Thyroid gland (tissue), 4 donors: ENCODE results near the gene ZNF487. TPM values are rescaled to one million over a fixed set of nuclear protein-coding genes. Genes with fewer than 3 reads are reported as not detected.

Experiments
- DNase-seq, 2 donors: peaks; one replicate each; pipeline ENCODE4 v3.0.0-alpha.2; 2019
- H3K27ac ChIP-seq, 3 donors: fragments of 200-600 bp; sonication (generic); 1 replicate in 2 of 3; 2 replicates in 1 of 3; pipeline ENCODE4 v1.5.1; 2016 to 2019; ENCODE audit warnings: mild to moderate bottlenecking in 1 of 3, moderate library complexity in 1 of 3
- H3K27me3 ChIP-seq: fragments of 200-600 bp; sonication (generic); one replicate; pipeline ENCODE4 v1.5.1; 2019
- H3K36me3 ChIP-seq, 2 donors: fragments of 200-600 bp; sonication (generic); one replicate each; pipeline ENCODE4 v1.5.1; 2016 to 2019
- H3K4me1 ChIP-seq, 2 donors: fragments of 200-600 bp; sonication (generic); one replicate each; pipeline ENCODE4 v1.5.1; 2017 to 2019
- H3K4me3 ChIP-seq, 3 donors: fragments of 200-600 bp; sonication (generic); replicated peaks in 1 of 3; 1 replicate in 2 of 3; 2 replicates in 1 of 3; pipeline ENCODE4 v1.5.1; 2016; ENCODE audit warnings: mild to moderate bottlenecking in 1 of 3
- H3K9me3 ChIP-seq: fragments of 200-600 bp; sonication (generic); one replicate; pipeline ENCODE4 v1.5.1; 2017
- CTCF ChIP-seq, 6 experiments: fragments of 200-600 bp in 3 of 6; fragments of 450-650 bp in 3 of 6; sonication (generic) in 3 of 6; IDR thresholded peaks; one replicate each; pipeline ENCODE4 v1.5.1; 2016 to 2019; ENCODE audit warnings: antibody characterized with exemption in 6 of 6, mild to moderate bottlenecking in 2 of 6, inconsistent platforms in 1 of 6, moderate library complexity in 1 of 6
- POLR2A ChIP-seq, 2 donors: fragments of 450-650 bp; IDR thresholded peaks; one replicate each; pipeline ENCODE4 v1.6.1; 2017; ENCODE audit warnings: antibody characterized with exemption in 2 of 2, mild to moderate bottlenecking in 2 of 2, moderate library complexity in 1 of 2
- WGBS, 2 donors: methylation state at CpG; one replicate each; pipeline ENCODE4 v1.1.5; 2017; 5-methylcytosine and 5-hydroxymethylcytosine counted together
- intact Hi-C: fragments of 100-400 bp; cut with DNase I; formaldehyde crosslinking; loops from one replicate; pipeline ENCODE4 v1.15.1; 2023
- total RNA-seq, 4 donors: library from RNA; depleted of rRNA; stranded (reverse); fragments of >200 nt; gene quantifications; one replicate each; pipeline ENCODE4 v1.2.3, GENCODE V29; 2016

ZNF487 gene
- total RNA-seq, 4 donors from 2014 or later = 11.9 to 21.7 (median 19.9) TPM

GRCh38 chr10:43395571-43396060, 41.3 kb upstream of the ZNF487 start:
- peaks cover 30 to 34% of the 10 kb centered on the region in 2 donors for H3K4me1 ChIP-seq
- no peaks in the 10 kb centered on the region for H3K9me3 ChIP-seq
- DNase-seq = peak in 1 of 2 donors; percentile 27
- TF ChIP-seq CTCF (IDR thresholded peaks at IDR 0.05) = no peak
- TF ChIP-seq POLR2A (IDR thresholded peaks at IDR 0.05) = no peak
- WGBS, 2 donors = 14 to 17% methylated on average over 10 to 11 of the region's 18 CpGs
- peak overlapping the region; percentile 98 to 100 (median 100) for H3K27ac ChIP-seq
- H3K27me3 ChIP-seq = no peaks in the 10 kb centered on the region
- H3K36me3 ChIP-seq = peaks cover 24 to 37% of the 10 kb centered on the region in 2 donors
- H3K4me3 ChIP-seq = peak overlapping the region in 2 of 3 donors; percentile 59 to 81
- intact Hi-C loops = no loop called here

GRCh38 chr10:43396061-43396927, 40.6 kb upstream of the ZNF487 start:
- WGBS, 2 donors = 1 to 3% methylated on average over 8 to 21 of the region's 71 CpGs
- Histone ChIP-seq H3K4me3 (peak overlapping the region in 2 of 3 donors; percentile 59 to 81), H3K27ac (peak overlapping the region; percentile 98 to 100 (median 100)), H3K4me1 (peaks cover 30 to 34% of the 10 kb centered on the region in 2 donors), H3K36me3 (peaks cover 20 to 31% of the 10 kb centered on the region in 2 donors), H3K9me3 (no peaks in the 10 kb centered on the region), H3K27me3 (no peaks in the 10 kb centered on the region)
- intact Hi-C loops = no loop called here
- no peak for TF ChIP-seq CTCF (IDR thresholded peaks at IDR 0.05)
- peak in 1 of 2 donors; percentile 17 for TF ChIP-seq POLR2A (IDR thresholded peaks at IDR 0.05)
- peak; percentile 82 to 84 for DNase-seq

- H3K27ac ChIP-seq = peak overlapping the region; percentile 98 to 100 (median 100)
- DNase-seq = peak; percentile 93
- TF ChIP-seq POLR2A (IDR thresholded peaks at IDR 0.05) (peak; percentile 60 to 69), CTCF (IDR thresholded peaks at IDR 0.05) (no peak)
- H3K9me3 ChIP-seq = no peaks in the 10 kb centered on the region
- WGBS, 2 donors = 1 to 2% methylated on average over 34 to 43 of the region's 70 CpGs
- intact Hi-C loops = no loop called here
- H3K27me3 ChIP-seq = no peaks in the 10 kb centered on the region
- peak overlapping the region in 2 of 3 donors; percentile 59 to 81 for H3K4me3 ChIP-seq
- peaks cover 30 to 37% of the 10 kb centered on the region in 2 donors for H3K4me1 ChIP-seq
- H3K36me3 ChIP-seq = peaks cover 20 to 23% of the 10 kb centered on the region in 2 donors
Observed at GRCh38 chr10:43396928-43397624, 39.8 kb upstream of the ZNF487 start.

- DNase-seq = no peak
- H3K9me3 ChIP-seq = no peaks in the 10 kb centered on the region
- TF ChIP-seq POLR2A (IDR thresholded peaks at IDR 0.05) (no peak), CTCF (IDR thresholded peaks at IDR 0.05) (no peak)
- H3K4me3 ChIP-seq = no peak overlapping the region
- peaks cover 3 to 6% of the 10 kb centered on the region in 2 donors for H3K36me3 ChIP-seq
- 64 to 74% methylated on average over 2 of the region's 2 CpGs for WGBS, 2 donors
- no peaks in the 10 kb centered on the region for H3K27me3 ChIP-seq
- no peak overlapping the region for H3K27ac ChIP-seq
- peaks cover 30 to 48% of the 10 kb centered on the region in 2 donors for H3K4me1 ChIP-seq
- intact Hi-C loops = no loop called here
Observed at GRCh38 chr10:43398939-43399319, 38.0 kb upstream of the ZNF487 start.
